Stomach (tissue), 4 donors: ENCODE results near the gene TNRC6C.

Experiments used
- CTCF ChIP-seq, 7 experiments: fragments of 450-650 bp in 4 of 7; fragments of 200-600 bp in 3 of 7; sonication (generic) in 3 of 7; IDR thresholded peaks; one replicate each; pipeline ENCODE4 v1.5.1; 2016 to 2019; ENCODE audit warnings: antibody characterized with exemption in 7 of 7, control low read depth in 2 of 7, mild to moderate bottlenecking in 1 of 7
- POLR2A ChIP-seq, 4 donors: fragments of 450-650 bp; IDR thresholded peaks; one replicate each; pipeline ENCODE4 v1.6.1; 2016; ENCODE audit warnings: antibody characterized with exemption in 4 of 4, control low read depth in 2 of 4, mild to moderate bottlenecking in 1 of 4, moderate library complexity in 1 of 4

- TF ChIP-seq CTCF (IDR thresholded peaks at IDR 0.05), result no peak
- TF ChIP-seq POLR2A (IDR thresholded peaks at IDR 0.05), result no peak
Measured at GRCh38 chr17:78129351-78130089, 171.0 kb downstream of the TNRC6C start.
